ENCODE results near the gene PARP14.

Gene PARP14

DNA sequence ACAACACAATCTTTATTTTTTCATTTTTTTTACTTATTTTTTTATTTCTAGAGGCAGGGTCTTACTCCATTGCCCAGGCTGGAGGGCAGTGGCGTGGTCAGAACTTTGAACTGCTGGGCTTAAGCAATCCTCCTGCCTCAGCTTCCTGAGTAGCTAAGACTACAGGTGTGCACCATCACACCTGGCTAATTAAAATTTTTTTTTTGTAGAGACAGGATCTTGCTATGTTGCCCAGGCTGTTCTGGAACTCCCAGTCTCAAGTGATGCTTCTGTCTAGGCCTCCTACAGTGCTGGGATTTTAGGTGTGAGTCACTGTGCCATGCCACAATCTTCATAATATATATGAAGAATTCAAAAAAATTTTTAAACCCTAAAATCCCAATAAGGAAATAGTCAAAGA is 92.2 kb downstream of the PARP14 start:
- no peak for DNase-seq

DNA sequence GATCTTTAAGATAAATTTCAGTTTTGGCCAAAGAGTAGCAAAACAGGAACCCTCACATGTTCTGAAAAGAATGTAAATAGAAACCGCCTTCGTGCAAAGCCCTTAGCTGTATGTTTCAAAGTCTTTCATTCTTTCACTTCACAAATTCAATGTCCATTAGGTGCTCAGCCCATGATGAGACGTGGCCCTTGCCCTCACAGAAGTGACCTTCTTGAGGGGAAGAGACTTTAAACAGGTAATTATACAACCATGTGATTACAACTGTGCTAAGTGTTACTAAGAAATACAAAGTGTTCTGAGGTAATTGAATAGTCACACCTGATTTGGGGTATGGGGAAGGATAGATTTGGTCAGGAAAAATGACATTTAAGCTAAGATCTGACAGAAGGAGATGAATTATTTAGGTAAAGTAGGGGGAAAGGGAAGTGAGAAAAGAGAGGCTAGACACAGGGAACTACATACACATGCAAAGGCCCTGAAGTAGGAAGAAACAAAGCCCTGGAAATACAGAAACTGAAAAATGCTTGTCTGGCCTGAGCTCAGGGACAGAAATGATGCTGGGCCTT is 93.4 kb downstream of the PARP14 start:
- DNase-seq: no peak

GRCh38 chr3:122774564-122774963 is 93.9 kb downstream of the PARP14 start:
- no peak for DNase-seq

- DNase-seq: no peak
These were observed 96.2 kb downstream of the PARP14 start for GRCh38 chr3:122776675-122777468.

- DNase-seq: no peak
These were observed 96.9 kb downstream of the PARP14 start for GRCh38 chr3:122777563-122777962.

All from effector CD4-positive, alpha-beta T cell (primary cell).